ENCODE measurements around the gene LILRA1.
"Not testable (repeated sequence)": the region's sequence is repeated elsewhere in the genome, so short reads cannot be mapped to it uniquely, and the experiment has no call there.

DNA sequence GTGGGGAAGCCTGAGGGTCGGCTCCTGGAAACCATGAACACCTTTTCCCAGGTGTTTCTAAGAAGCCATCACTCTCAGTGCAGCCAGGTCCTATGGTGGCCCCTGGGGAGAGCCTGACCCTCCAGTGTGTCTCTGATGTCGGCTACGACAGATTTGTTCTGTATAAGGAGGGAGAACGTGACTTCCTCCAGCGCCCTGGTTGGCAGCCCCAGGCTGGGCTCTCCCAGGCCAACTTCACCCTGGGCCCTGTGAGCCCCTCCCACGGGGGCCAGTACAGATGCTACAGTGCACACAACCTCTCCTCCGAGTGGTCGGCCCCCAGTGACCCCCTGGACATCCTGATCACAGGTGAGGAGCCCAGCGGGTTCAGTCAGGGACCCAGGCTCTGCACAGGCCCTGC lies 18.2 kb upstream of the LILRA1 start:
- TF ChIP-seq EZH2 (IDR thresholded peaks at IDR 0.05; ENCODE audit: borderline replicate concordance, low read length), result not testable (repeated sequence)
- TF ChIP-seq, protein P1, sequence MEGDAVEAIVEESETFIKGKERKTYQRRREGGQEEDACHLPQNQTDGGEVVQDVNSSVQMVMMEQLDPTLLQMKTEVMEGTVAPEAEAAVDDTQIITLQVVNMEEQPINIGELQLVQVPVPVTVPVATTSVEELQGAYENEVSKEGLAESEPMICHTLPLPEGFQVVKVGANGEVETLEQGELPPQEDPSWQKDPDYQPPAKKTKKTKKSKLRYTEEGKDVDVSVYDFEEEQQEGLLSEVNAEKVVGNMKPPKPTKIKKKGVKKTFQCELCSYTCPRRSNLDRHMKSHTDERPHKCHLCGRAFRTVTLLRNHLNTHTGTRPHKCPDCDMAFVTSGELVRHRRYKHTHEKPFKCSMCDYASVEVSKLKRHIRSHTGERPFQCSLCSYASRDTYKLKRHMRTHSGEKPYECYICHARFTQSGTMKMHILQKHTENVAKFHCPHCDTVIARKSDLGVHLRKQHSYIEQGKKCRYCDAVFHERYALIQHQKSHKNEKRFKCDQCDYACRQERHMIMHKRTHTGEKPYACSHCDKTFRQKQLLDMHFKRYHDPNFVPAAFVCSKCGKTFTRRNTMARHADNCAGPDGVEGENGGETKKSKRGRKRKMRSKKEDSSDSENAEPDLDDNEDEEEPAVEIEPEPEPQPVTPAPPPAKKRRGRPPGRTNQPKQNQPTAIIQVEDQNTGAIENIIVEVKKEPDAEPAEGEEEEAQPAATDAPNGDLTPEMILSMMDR (IDR thresholded peaks at IDR 0.05; ENCODE audit: low read length), result not testable (repeated sequence)
